Activated CD8-positive, alpha-beta T cell treated with anti-CD3 and anti-CD28 coated beads, Interleukin-2, amount 10 ng/mL, durations not matched to agents 7 days and 5 days (primary cell): ENCODE measurements around the gene FOXK1. TPM values are rescaled to one million over a fixed set of nuclear protein-coding genes. Genes with fewer than 3 reads are reported as not detected.
A peak's percentile ranks its signal among the peaks of the same experiment; 100 is the strongest.
"Not testable (repeated sequence)": the region's sequence is repeated elsewhere in the genome, so short reads cannot be mapped to it uniquely, and the experiment has no call there.

ENCODE experiments used
- ATAC-seq: fragments of 150-1000 bp; cut with Tn5 transposase; one replicate; pipeline ENCODE4 v1.10.0; 2021; ENCODE audit warnings: moderate library complexity
- CTCF ChIA-PET: fragments of 350-600 bp; sonication (Branson Sonifier 250); formaldehyde crosslinking; loops from one replicate; lab custom pipeline; 2021; ENCODE audit warnings: antibody characterized with exemption; lab: Charles Lee
- POLR2A ChIA-PET: fragments of 350-600 bp; sonication (Branson Sonifier 250); formaldehyde crosslinking; loops from one replicate; lab custom pipeline; 2021; ENCODE audit warnings: antibody characterized with exemption; lab: Charles Lee
- DNase-seq: peaks from one replicate; pipeline ENCODE4 v3.0.0-alpha.2; 2020
- H3K27ac Mint-ChIP-seq: one replicate; pipeline ENCODE4 v1.8.0; 2021; ENCODE audit warnings: mild to moderate bottlenecking, mixed read lengths
- H3K27me3 Mint-ChIP-seq: one replicate; pipeline ENCODE4 v1.8.0; 2021; ENCODE audit warnings: low read depth, mixed read lengths
- H3K36me3 Mint-ChIP-seq: one replicate; pipeline ENCODE4 v1.8.0; 2021; ENCODE audit warnings: low read depth, mixed read lengths
- H3K4me1 Mint-ChIP-seq: one replicate; pipeline ENCODE4 v1.8.0; 2021; ENCODE audit warnings: low read depth, mixed read lengths
- H3K4me3 Mint-ChIP-seq: one replicate; pipeline ENCODE4 v1.8.0; 2021; ENCODE audit warnings: mild to moderate bottlenecking, mixed read lengths
- H3K9me3 Mint-ChIP-seq: one replicate; pipeline ENCODE4 v1.8.0; 2022; ENCODE audit warnings: mixed read lengths; ENCODE audit not compliant: insufficient read depth
- total RNA-seq, 2 experiments: library from RNA; stranded (reverse); gene quantifications; one replicate each; pipeline ENCODE4 v1.2.3, GENCODE V29; 2021

FOXK1 gene
- total RNA-seq, 2 experiments from 2014 or later, result 26.8 to 28.5 TPM

GRCh38 chr7:4670791-4671190, 11.3 kb upstream of the FOXK1 start:
- CTCF ChIA-PET, result interaction anchor here (1.0 kb wide), 1 partner anchor 116 kb away, joined by 3 read pairs; no protein-coding TSS in a partner anchor

DNA sequence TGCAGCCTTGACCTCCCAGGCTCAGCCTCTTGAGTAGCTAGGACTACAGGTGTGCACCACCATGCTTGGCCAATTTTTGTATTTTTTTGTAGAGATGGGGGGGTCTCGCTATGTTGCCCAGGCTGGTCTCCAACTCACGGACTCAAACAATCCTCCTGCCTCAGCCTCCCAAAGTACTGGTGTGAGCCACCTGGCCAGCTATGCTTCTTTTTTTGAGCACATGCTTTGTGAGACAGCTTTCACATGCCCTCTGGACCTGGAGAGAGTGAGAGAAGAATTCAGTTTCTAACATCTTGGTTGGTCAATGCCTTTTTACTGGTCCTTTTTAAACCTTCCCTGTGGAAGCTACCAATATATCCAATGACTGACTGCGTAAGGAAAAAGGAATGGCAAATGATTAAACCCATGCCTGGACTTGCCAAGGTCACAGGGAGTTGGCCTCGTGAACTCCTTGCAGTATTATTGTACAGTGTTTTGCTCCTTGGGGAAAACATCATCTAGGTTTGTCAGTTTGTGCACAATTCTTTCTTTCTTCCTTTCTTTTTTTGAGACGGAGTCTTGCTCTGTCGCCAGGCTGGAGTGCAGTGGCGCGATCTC, 6.2 kb upstream of the FOXK1 start:
- ATAC-seq (no peak), DNase-seq (no peak)
- H3K36me3 Mint-ChIP-seq, result no peaks in the 10 kb centered on the region
- ChIA-PET POLR2A (interaction anchor here (1.3 kb wide), 1 partner anchor 34 kb away, joined by 5 read pairs; no protein-coding TSS in a partner anchor), CTCF (no interaction called here)
- H3K27me3 Mint-ChIP-seq, result no peaks in the 10 kb centered on the region
- H3K9me3 Mint-ChIP-seq, result no peaks in the 10 kb centered on the region
- no peak overlapping the region for H3K27ac Mint-ChIP-seq
- no peak overlapping the region for H3K4me3 Mint-ChIP-seq
- no peaks in the 10 kb centered on the region for H3K4me1 Mint-ChIP-seq

More at GRCh38 chr7:4670791-4671190, 11.3 kb upstream of the FOXK1 start:
- ATAC-seq, result no peak
- no peaks in the 10 kb centered on the region for H3K27me3 Mint-ChIP-seq
- H3K4me3 Mint-ChIP-seq, result no peak overlapping the region
- peaks cover 5% of the 10 kb centered on the region for H3K4me1 Mint-ChIP-seq
- POLR2A ChIA-PET, result no interaction called here
- no peaks in the 10 kb centered on the region for H3K36me3 Mint-ChIP-seq
- no peaks in the 10 kb centered on the region for H3K9me3 Mint-ChIP-seq
- no peak for DNase-seq
- no peak overlapping the region for H3K27ac Mint-ChIP-seq

GRCh38 chr7:4677518-4677917, 4.6 kb upstream of the FOXK1 start:
- H3K27ac Mint-ChIP-seq, POLR2A ChIA-PET, H3K9me3 Mint-ChIP-seq, DNase-seq, CTCF ChIA-PET, H3K36me3 Mint-ChIP-seq, H3K4me1 Mint-ChIP-seq, H3K27me3 Mint-ChIP-seq, ATAC-seq, H3K4me3 Mint-ChIP-seq: not testable (repeated sequence)

DNA sequence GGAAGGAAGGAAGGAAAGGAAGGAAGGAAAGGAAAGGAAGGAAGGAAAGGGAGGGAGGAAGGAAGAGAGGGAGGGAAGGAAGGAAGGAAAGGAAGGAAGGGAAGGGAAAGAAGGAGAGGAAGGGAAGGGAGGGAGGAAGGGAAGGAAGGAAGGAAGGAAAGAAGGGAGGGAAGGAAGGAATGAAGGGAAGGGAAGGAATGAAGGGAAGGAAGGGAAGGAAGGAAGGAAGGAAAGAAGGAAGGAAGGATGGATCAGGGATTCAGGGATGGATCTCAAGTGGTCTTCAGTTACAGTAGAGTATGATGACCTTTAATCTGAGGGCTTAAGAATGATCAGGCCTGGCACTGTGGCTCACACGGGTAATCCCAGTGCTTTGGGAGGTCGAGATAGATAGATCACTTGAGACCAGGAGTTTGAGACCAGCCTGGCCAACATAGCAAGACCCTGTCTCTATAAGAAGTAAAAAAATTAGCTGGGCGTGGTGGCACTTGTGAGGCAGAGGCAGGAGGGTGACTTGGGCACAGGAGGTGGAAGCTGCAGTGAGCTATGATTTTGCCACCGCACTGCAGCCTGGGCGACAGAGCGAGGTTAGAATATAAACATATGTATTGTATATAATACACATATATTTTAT, 760 bp upstream of the FOXK1 start:
- ATAC-seq (no peak), DNase-seq (peak; percentile 33)
- Mint-ChIP-seq H3K27ac (peak overlapping the region; percentile 83), H3K36me3 (peaks cover 14% of the 10 kb centered on the region), H3K4me1 (peaks cover 19% of the 10 kb centered on the region), H3K9me3 (no peaks in the 10 kb centered on the region), H3K27me3 (no peaks in the 10 kb centered on the region), H3K4me3 (peak overlapping the region; percentile 77)
- POLR2A ChIA-PET, result interaction anchor here (0.9 to 3.7 kb wide), 3 partner anchors 39 to 94 kb away, joined by 4 to 52 read pairs (median 17); partner anchors contain the start of gene AP5Z1
- CTCF ChIA-PET, result interaction anchor here (2.2 kb wide), 2 partner anchors 22 to 39 kb away, joined by 6 to 16 read pairs; no protein-coding TSS in a partner anchor

GRCh38 chr7:4682621-4683042, 537 bp downstream of the FOXK1 start:
- H3K4me3 Mint-ChIP-seq, result peak overlapping the region; percentile 80
- H3K36me3 Mint-ChIP-seq, result peaks cover 17% of the 10 kb centered on the region
- peak overlapping the region; percentile 64 for H3K27ac Mint-ChIP-seq
- DNase-seq (peak; percentile 65), ATAC-seq (peak; percentile 50)
- H3K9me3 Mint-ChIP-seq, result no peaks in the 10 kb centered on the region
- ChIA-PET CTCF (interaction anchor here (0.7 to 2.2 kb wide), 5 partner anchors 31 to 72 kb away, joined by 3 to 16 read pairs (median 3); no protein-coding TSS in a partner anchor), POLR2A (interaction anchor here (0.8 to 3.7 kb wide), 4 partner anchors 41 to 93 kb away, joined by 4 to 52 read pairs (median 12); partner anchors contain the start of gene AP5Z1)
- H3K4me1 Mint-ChIP-seq, result peaks cover 26% of the 10 kb centered on the region
- no peaks in the 10 kb centered on the region for H3K27me3 Mint-ChIP-seq

DNA sequence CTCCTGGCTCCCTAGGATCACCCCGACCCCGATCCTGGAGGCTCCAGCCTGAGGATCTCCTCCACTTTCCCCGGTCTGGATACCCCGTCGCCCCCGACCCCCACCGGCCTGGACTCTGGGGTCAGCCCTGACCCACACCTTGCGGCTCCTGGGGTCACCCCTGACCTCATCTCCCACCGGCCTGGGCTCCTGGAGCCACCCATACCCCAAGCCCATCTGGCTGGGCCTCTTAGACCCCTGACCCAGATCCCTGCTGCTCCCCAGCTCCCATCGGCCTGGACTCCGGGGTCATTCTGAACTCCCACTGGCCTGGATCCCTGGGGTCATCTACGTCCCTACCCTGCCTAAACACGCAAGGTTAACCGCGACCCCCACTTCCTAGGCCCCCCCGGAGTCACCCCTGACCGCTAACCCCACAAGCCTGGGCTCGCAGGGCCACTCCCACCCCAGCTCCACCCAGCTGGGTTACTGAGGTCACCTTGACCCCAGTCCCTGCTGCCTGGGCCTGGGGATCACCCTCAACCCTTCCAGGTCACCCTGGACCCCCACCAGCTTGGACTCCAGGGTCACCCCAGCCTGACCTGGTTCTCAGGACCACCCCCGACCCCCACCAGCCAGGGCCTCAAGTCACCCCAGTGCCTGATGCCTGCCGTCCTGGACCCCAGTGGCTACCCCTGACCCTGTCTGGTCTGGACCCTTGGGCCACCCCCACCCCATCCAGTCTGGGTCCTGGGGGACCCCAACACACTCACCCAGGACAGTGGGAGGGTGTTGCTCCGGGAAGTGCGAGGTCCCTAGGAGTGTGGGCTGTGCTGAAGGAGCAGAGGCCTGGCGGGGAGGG, 1.2 kb downstream of the FOXK1 start:
- no peaks in the 10 kb centered on the region for H3K9me3 Mint-ChIP-seq
- peaks cover 20% of the 10 kb centered on the region for H3K36me3 Mint-ChIP-seq
- peaks cover 29% of the 10 kb centered on the region for H3K4me1 Mint-ChIP-seq
- H3K4me3 Mint-ChIP-seq, result peak overlapping the region; percentile 80
- peak overlapping the region; percentile 88 for H3K27ac Mint-ChIP-seq
- CTCF ChIA-PET, result interaction anchor here (0.7 to 2.2 kb wide), 7 partner anchors 30 to 71 kb away, joined by 3 to 16 read pairs (median 3); no protein-coding TSS in a partner anchor
- peak; percentile 41 for DNase-seq
- no peak for ATAC-seq
- no peaks in the 10 kb centered on the region for H3K27me3 Mint-ChIP-seq
- POLR2A ChIA-PET, result interaction anchor here (0.8 to 3.7 kb wide), 4 partner anchors 41 to 92 kb away, joined by 4 to 52 read pairs (median 12); partner anchors contain the start of gene AP5Z1

- Mint-ChIP-seq H3K4me1 (peaks cover 33% of the 10 kb centered on the region), H3K4me3 (peak overlapping the region; percentile 80), H3K27ac (peak overlapping the region; percentile 88), H3K9me3 (no peaks in the 10 kb centered on the region), H3K27me3 (no peaks in the 10 kb centered on the region), H3K36me3 (peaks cover 20% of the 10 kb centered on the region)
- ATAC-seq (peak; percentile 29), DNase-seq (peak; percentile 50)
- ChIA-PET POLR2A (interaction anchor here (0.6 to 3.7 kb wide), 4 partner anchors 42 to 91 kb away, joined by 4 to 52 read pairs (median 12); partner anchors contain the start of gene AP5Z1), CTCF (interaction anchor here (0.8 to 1.4 kb wide), 4 partner anchors 29 to 70 kb away, joined by 3 to 4 read pairs (median 3); no protein-coding TSS in a partner anchor)
Measured at GRCh38 chr7:4683884-4684565, 1.9 kb downstream of the FOXK1 start.

- Mint-ChIP-seq H3K9me3 (no peaks in the 10 kb centered on the region), H3K27me3 (no peaks in the 10 kb centered on the region), H3K36me3 (peaks cover 23% of the 10 kb centered on the region), H3K27ac (peak overlapping the region; percentile 88), H3K4me1 (peaks cover 35% of the 10 kb centered on the region), H3K4me3 (peak overlapping the region; percentile 80)
- DNase-seq (no peak), ATAC-seq (no peak)
- POLR2A ChIA-PET, result interaction anchor here (0.6 to 3.7 kb wide), 3 partner anchors 43 to 56 kb away, joined by 3 to 52 read pairs (median 4); no protein-coding TSS in a partner anchor
- CTCF ChIA-PET, result interaction anchor here (0.8 to 1.6 kb wide), 5 partner anchors 40 to 89 kb away, joined by 3 to 4 read pairs (median 3); no protein-coding TSS in a partner anchor
Measured at GRCh38 chr7:4684846-4685245, 2.8 kb downstream of the FOXK1 start.

GRCh38 chr7:4685676-4686075, 3.6 kb downstream of the FOXK1 start:
- H3K4me1 Mint-ChIP-seq, result peaks cover 37% of the 10 kb centered on the region
- not testable (repeated sequence) for H3K27me3 Mint-ChIP-seq, H3K4me3 Mint-ChIP-seq, ATAC-seq, DNase-seq, H3K9me3 Mint-ChIP-seq, H3K27ac Mint-ChIP-seq
- CTCF ChIA-PET, result interaction anchor here (0.8 to 1.6 kb wide), 2 partner anchors 40 to 60 kb away, joined by 3 to 4 read pairs; no protein-coding TSS in a partner anchor
- peaks cover 26% of the 10 kb centered on the region for H3K36me3 Mint-ChIP-seq
- POLR2A ChIA-PET, result interaction anchor here (0.6 to 0.7 kb wide), 3 partner anchors 9 to 44 kb away, joined by 3 read pairs; no protein-coding TSS in a partner anchor

GRCh38 chr7:4687956-4688355, 5.9 kb downstream of the FOXK1 start:
- peaks cover 28% of the 10 kb centered on the region for H3K36me3 Mint-ChIP-seq
- H3K27ac Mint-ChIP-seq, result no peak overlapping the region
- no peaks in the 10 kb centered on the region for H3K9me3 Mint-ChIP-seq
- ChIA-PET CTCF (no interaction called here), POLR2A (no interaction called here)
- DNase-seq (no peak), ATAC-seq (no peak)
- no peaks in the 10 kb centered on the region for H3K27me3 Mint-ChIP-seq
- no peak overlapping the region for H3K4me3 Mint-ChIP-seq
- peaks cover 43% of the 10 kb centered on the region for H3K4me1 Mint-ChIP-seq
